IMR-90 (cell line): ENCODE results near the gene ARF6. TPM values are rescaled to one million over a fixed set of nuclear protein-coding genes. Genes with fewer than 3 reads are reported as not detected.
A peak's percentile ranks its signal among the peaks of the same experiment; 100 is the strongest.

Source experiments
- ATAC-seq: fragments of 200-7000 bp; cut with Tn5 transposase; 2 replicates; pipeline ENCODE4 v1.9.1; 2020; ENCODE audit warnings: low read depth, mild to moderate bottlenecking, moderate library complexity
- BruUV-seq: library from RNA; stranded (reverse); fragments of 400-500 nt; replicated peaks from 2 replicates; lab custom pipeline; 2021; lab: Mats Ljungman, UMichigan
- CTCF ChIA-PET: fragments of 300-600 bp; formaldehyde crosslinking; extraction: SDS; loops from one replicate; lab custom pipeline; 2021; ENCODE audit warnings: antibody characterized with exemption; lab: Yijun Ruan, JAX
- POLR2A ChIA-PET: fragments of 300-600 bp; sonication (Branson Sonifier 250); formaldehyde crosslinking; loops from one replicate; lab custom pipeline; 2022; ENCODE audit warnings: antibody characterized with exemption; ENCODE audit not compliant: unreplicated experiment; lab: Charles Lee
- DNase-seq: peaks from one replicate; pipeline ENCODE4 v3.0.0; 2013
- H2AFZ ChIP-seq: replicated peaks from 2 replicates; pipeline ENCODE3; 2013; ENCODE audit warnings: low read length, mild to moderate bottlenecking; ENCODE audit not compliant: poor library complexity
- H2AK5ac ChIP-seq: 2 replicates; pipeline ENCODE4 v1.6.1; 2013; ENCODE audit warnings: low read depth, low read length, inconsistent platforms
- H2AK9ac ChIP-seq: replicated peaks from 2 replicates; pipeline ENCODE3; 2013; ENCODE audit warnings: mild to moderate bottlenecking, low read depth, low read length, moderate library complexity; ENCODE audit not compliant: poor library complexity
- H2BK120ac ChIP-seq: 2 replicates; pipeline ENCODE4 v1.6.1; 2013; ENCODE audit warnings: low read depth, low read length, inconsistent platforms
- H2BK15ac ChIP-seq: 3 replicates; pipeline ENCODE4 v1.6.1; 2013; ENCODE audit warnings: low read depth, low read length, inconsistent platforms
- H2BK20ac ChIP-seq: 2 replicates; pipeline ENCODE4 v1.6.1; 2013; ENCODE audit warnings: low read depth, mild to moderate bottlenecking, inconsistent platforms, low read length, moderate library complexity
- H2BK5ac ChIP-seq: 2 replicates; pipeline ENCODE4 v1.6.1; 2013; ENCODE audit warnings: mild to moderate bottlenecking, low read depth, low read length, inconsistent platforms; ENCODE audit not compliant: poor library complexity, severe bottlenecking
- H3K14ac ChIP-seq: replicated peaks from 2 replicates; pipeline ENCODE4 v1.6.1; 2013; ENCODE audit warnings: low read depth, low read length, inconsistent platforms
- H3K18ac ChIP-seq: 2 replicates; pipeline ENCODE4 v1.6.1; 2013; ENCODE audit warnings: low read depth, low read length, control low read depth
- H3K23ac ChIP-seq: 2 replicates; pipeline ENCODE4 v1.6.1; 2013; ENCODE audit warnings: low read depth, low read length, inconsistent platforms
- H3K27ac ChIP-seq: 2 replicates; pipeline ENCODE4 v1.5.1; 2013; ENCODE audit warnings: mild to moderate bottlenecking, control low read depth, low read length; ENCODE audit not compliant: insufficient read depth
- H3K27me3 ChIP-seq: 2 replicates; pipeline ENCODE4 v1.6.1; 2013; ENCODE audit warnings: low read length; ENCODE audit not compliant: control insufficient read depth, insufficient read depth
- H3K36me3 ChIP-seq: 2 replicates; pipeline ENCODE4 v1.6.1; 2013; ENCODE audit warnings: low read length, mixed read lengths; ENCODE audit not compliant: control insufficient read depth, insufficient read depth
- H3K4ac ChIP-seq: 2 replicates; pipeline ENCODE4 v1.6.1; 2013; ENCODE audit warnings: low read depth, low read length, inconsistent platforms
- H3K4me1 ChIP-seq: 2 replicates; pipeline ENCODE4 v1.6.1; 2013; ENCODE audit warnings: low read length, mixed read lengths; ENCODE audit not compliant: control insufficient read depth, insufficient read depth
- H3K4me2 ChIP-seq: 2 replicates; pipeline ENCODE4 v1.6.1; 2013; ENCODE audit warnings: low read depth, mild to moderate bottlenecking, control low read depth, low read length, moderate library complexity
- H3K4me3 ChIP-seq: 2 replicates; pipeline ENCODE4 v1.5.1; 2013; ENCODE audit warnings: low read depth, mild to moderate bottlenecking, control low read depth, low read length, moderate library complexity; ENCODE audit not compliant: insufficient read depth
- H3K56ac ChIP-seq: 2 replicates; pipeline ENCODE4 v1.6.1; 2013; ENCODE audit warnings: low read length, inconsistent platforms; ENCODE audit not compliant: insufficient read depth; ENCODE audit errors: extremely low read depth
- H3K79me1 ChIP-seq, 2 experiments: 2 replicates each; pipeline ENCODE4 v1.6.1; 2013; ENCODE audit warnings: low read length in 2 of 2, inconsistent platforms in 1 of 2, low read depth in 1 of 2
- H3K9ac ChIP-seq: 2 replicates; pipeline ENCODE4 v1.6.1; 2013; ENCODE audit warnings: low read depth, low read length, control low read depth
- H3K9me1 ChIP-seq: 2 replicates; pipeline ENCODE4 v1.6.1; 2013; ENCODE audit warnings: low read length, inconsistent platforms; ENCODE audit not compliant: insufficient read depth
- H3K9me3 ChIP-seq: 2 replicates; pipeline ENCODE4 v1.6.1; 2013; ENCODE audit warnings: low read length; ENCODE audit not compliant: control insufficient read depth, insufficient read depth
- H4K20me1 ChIP-seq: 2 replicates; pipeline ENCODE4 v1.6.1; 2013; ENCODE audit warnings: low read length, inconsistent platforms; ENCODE audit not compliant: insufficient read depth
- H4K5ac ChIP-seq: 2 replicates; pipeline ENCODE4 v1.6.1; 2013; ENCODE audit warnings: mild to moderate bottlenecking, low read depth, low read length, control low read depth
- H4K8ac ChIP-seq, 2 experiments: 2 replicates each; pipeline ENCODE4 v1.6.1; 2013; ENCODE audit warnings: low read depth in 2 of 2, low read length in 2 of 2, control low read depth in 1 of 2, inconsistent platforms in 1 of 2
- H4K91ac ChIP-seq: 2 replicates; pipeline ENCODE4 v1.6.1; 2013; ENCODE audit warnings: low read depth, low read length, inconsistent platforms; ENCODE audit not compliant: insufficient read depth
- BHLHE40 ChIP-seq: fragments of 150-350 bp; IDR thresholded peaks from 2 replicates; pipeline ENCODE4 v1.6.1; 2016; ENCODE audit warnings: mild to moderate bottlenecking, low read depth, low read length
- CEBPB ChIP-seq: IDR thresholded peaks from 2 replicates; pipeline ENCODE4 v1.6.1; 2012; ENCODE audit warnings: low read depth, low read length, improper control_type of control experiment
- CHD1 ChIP-seq: IDR thresholded peaks from 2 replicates; pipeline ENCODE4 v1.6.1; 2012; ENCODE audit warnings: low read depth, low read length, improper control_type of control experiment
- ELK1 ChIP-seq: fragments of 150-350 bp; IDR thresholded peaks from 2 replicates; pipeline ENCODE4 v1.6.1; 2016; ENCODE audit warnings: low read depth, mild to moderate bottlenecking, low read length, moderate library complexity, borderline replicate concordance
- FOS ChIP-seq: fragments of 150-350 bp; IDR thresholded peaks from 2 replicates; pipeline ENCODE4 v1.6.1; 2016; ENCODE audit warnings: low read depth, low read length
- MAFK ChIP-seq: IDR thresholded peaks from 2 replicates; pipeline ENCODE4 v1.6.1; 2012; ENCODE audit warnings: low read depth, low read length, improper control_type of control experiment
- MAZ ChIP-seq: IDR thresholded peaks from 2 replicates; pipeline ENCODE4 v1.6.1; 2012; ENCODE audit warnings: low read depth, mild to moderate bottlenecking, low read length, improper control_type of control experiment, moderate library complexity, borderline replicate concordance
- MXI1 ChIP-seq: IDR thresholded peaks from 2 replicates; pipeline ENCODE4 v1.6.1; 2012; ENCODE audit warnings: low read depth, mild to moderate bottlenecking, low read length, moderate library complexity, borderline replicate concordance
- NFE2L2 ChIP-seq: fragments of 150-350 bp; IDR thresholded peaks from 2 replicates; pipeline ENCODE4 v1.6.1; 2016; ENCODE audit warnings: low read depth, mild to moderate bottlenecking, low read length
- POLR2A ChIP-seq: IDR thresholded peaks from 2 replicates; pipeline ENCODE4 v1.6.1; 2012; ENCODE audit warnings: mild to moderate bottlenecking, low read depth, low read length
- RAD21 ChIP-seq: IDR thresholded peaks from 2 replicates; pipeline ENCODE4 v1.6.1; 2012; ENCODE audit warnings: low read length, improper control_type of control experiment
- RCOR1 ChIP-seq: IDR thresholded peaks from 2 replicates; pipeline ENCODE4 v1.6.1; 2012; ENCODE audit warnings: mild to moderate bottlenecking, low read length, improper control_type of control experiment; ENCODE audit not compliant: insufficient replicate concordance
- RFX5 ChIP-seq: IDR thresholded peaks from 2 replicates; pipeline ENCODE4 v1.8.0; 2012; ENCODE audit warnings: low read depth, mild to moderate bottlenecking, low read length, moderate library complexity
- SMC3 ChIP-seq: fragments of 150-350 bp; IDR thresholded peaks from 2 replicates; pipeline ENCODE4 v1.6.1; 2016; ENCODE audit warnings: low read depth, mild to moderate bottlenecking, antibody characterized with exemption, low read length, moderate library complexity
- USF2 ChIP-seq: fragments of 150-350 bp; IDR thresholded peaks from 2 replicates; pipeline ENCODE4 v1.6.1; 2017; ENCODE audit warnings: mild to moderate bottlenecking, antibody characterized with exemption, low read length, low read depth
- WGBS, 2 experiments: methylation state at CpG; one replicate each; pipeline versions ENCODE4 v1.1.5 to v1.1.7; 2013; ENCODE audit warnings: missing lambda C conversion rate in 2 of 2; ENCODE audit not compliant: insufficient read length in 1 of 2; ENCODE audit errors: extremely low coverage in 2 of 2; 5-methylcytosine and 5-hydroxymethylcytosine counted together
- dilution Hi-C: fragments of 300-500 bp; cut with HindIII; formaldehyde crosslinking; loops from one replicate; pipeline ENCODE4 v1.14.3; 2018; ENCODE audit warnings: low sequenced_read_pairs; ENCODE audit not compliant: unreplicated experiment
- in situ Hi-C: fragments of 300-500 bp; cut with MboI; formaldehyde crosslinking; loops from 3 replicates; pipeline ENCODE4 v1.14.3; 2019; ENCODE audit warnings: low sequenced_read_pairs, inconsistent platforms, mixed read lengths
- intact Hi-C: fragments of 100-400 bp; cut with micrococcal nuclease; formaldehyde crosslinking; loops from 2 replicates; pipeline ENCODE4 v1.10.0; 2022
- polyA plus RNA-seq, 3 experiments: library from polyadenylated mRNA; depleted of rRNA; stranded (reverse); fragments of >200 nt; gene quantifications; 2 replicates each; pipeline ENCODE4 v1.2.3, GENCODE V29; 2012; ENCODE audit warnings: low replicate concordance in 1 of 3
- total RNA-seq: library from RNA; depleted of rRNA; stranded (reverse); fragments of >200 nt; gene quantifications from 2 replicates; pipeline ENCODE4 v1.2.3, GENCODE V29; 2012
- TF ChIP-seq, protein P1 (sequence below): conservative IDR thresholded peaks from 2 replicates; pipeline ENCODE4 v1.5.1; 2012; ENCODE audit warnings: mild to moderate bottlenecking, low read depth, low read length, improper control_type of control experiment

Gene ARF6
- total and polyA plus RNA-seq, 2 of the 4 experiments (the other 2 are of a cell fraction) = 32.1 to 40.1 TPM

- Histone ChIP-seq H3K36me3 (no peaks in the 10 kb centered on the region), H2AK5ac (no peak overlapping the region), H3K9ac (no peak overlapping the region), H3K9me1 (no peaks in the 10 kb centered on the region), H3K18ac (no peak overlapping the region), H2BK5ac (no peak overlapping the region), H4K5ac (no peak overlapping the region), H3K56ac (no peak overlapping the region), H3K27ac (no peak overlapping the region), H3K4me1 (no peaks in the 10 kb centered on the region), H2BK15ac (no peak overlapping the region), H4K20me1 (no peaks in the 10 kb centered on the region), H4K8ac (no peak overlapping the region), H2AK9ac (no peak overlapping the region), H3K27me3 (no peaks in the 10 kb centered on the region), H2BK120ac (no peak overlapping the region), H4K91ac (no peak overlapping the region), H3K4me3 (no peak overlapping the region), H2BK20ac (no peak overlapping the region), H3K9me3 (no peaks in the 10 kb centered on the region), H3K4ac (no peak overlapping the region), H3K79me1 (no peaks in the 10 kb centered on the region), H3K14ac (no peak overlapping the region), H3K4me2 (no peak overlapping the region), H2AFZ (peak overlapping the region; percentile 46), H3K23ac (no peak overlapping the region)
- in situ Hi-C loops = no loop called here
- intact Hi-C loops = no loop called here
- CTCF ChIA-PET = interaction anchor here (0.5 to 1.4 kb wide), 8 partner anchors 9 to 228 kb away, joined by 3 to 11 read pairs (median 4); no protein-coding TSS in a partner anchor
- peak; percentile 54 for DNase-seq
- BruUV-seq = no TSS peak
- dilution Hi-C loops = no loop called here
- WGBS, 2 experiments = no CpG with 5 or more reads among the region's 8 CpGs
- ATAC-seq = peak; percentile 79
- POLR2A ChIA-PET = interaction anchor here (0.5 kb wide), 1 partner anchor 13 kb away, joined by 4 read pairs; the partner anchor contains the start of gene ARF6
- TF ChIP-seq FOS = no peak
- no peak for TF ChIP-seq RCOR1
- peak; percentile 54 for TF ChIP-seq RAD21
- no peak for TF ChIP-seq BHLHE40
- no peak for TF ChIP-seq CEBPB
- peak; percentile 55 for TF ChIP-seq SMC3
- TF ChIP-seq MXI1 = no peak
- no peak for TF ChIP-seq NFE2L2
- TF ChIP-seq MAZ = no peak
- TF ChIP-seq POLR2A = no peak
- no peak for TF ChIP-seq CHD1
- TF ChIP-seq MAFK = no peak
- TF ChIP-seq ELK1 = no peak
- no peak for TF ChIP-seq USF2
- TF ChIP-seq RFX5 = no peak
- TF ChIP-seq, protein P1, sequence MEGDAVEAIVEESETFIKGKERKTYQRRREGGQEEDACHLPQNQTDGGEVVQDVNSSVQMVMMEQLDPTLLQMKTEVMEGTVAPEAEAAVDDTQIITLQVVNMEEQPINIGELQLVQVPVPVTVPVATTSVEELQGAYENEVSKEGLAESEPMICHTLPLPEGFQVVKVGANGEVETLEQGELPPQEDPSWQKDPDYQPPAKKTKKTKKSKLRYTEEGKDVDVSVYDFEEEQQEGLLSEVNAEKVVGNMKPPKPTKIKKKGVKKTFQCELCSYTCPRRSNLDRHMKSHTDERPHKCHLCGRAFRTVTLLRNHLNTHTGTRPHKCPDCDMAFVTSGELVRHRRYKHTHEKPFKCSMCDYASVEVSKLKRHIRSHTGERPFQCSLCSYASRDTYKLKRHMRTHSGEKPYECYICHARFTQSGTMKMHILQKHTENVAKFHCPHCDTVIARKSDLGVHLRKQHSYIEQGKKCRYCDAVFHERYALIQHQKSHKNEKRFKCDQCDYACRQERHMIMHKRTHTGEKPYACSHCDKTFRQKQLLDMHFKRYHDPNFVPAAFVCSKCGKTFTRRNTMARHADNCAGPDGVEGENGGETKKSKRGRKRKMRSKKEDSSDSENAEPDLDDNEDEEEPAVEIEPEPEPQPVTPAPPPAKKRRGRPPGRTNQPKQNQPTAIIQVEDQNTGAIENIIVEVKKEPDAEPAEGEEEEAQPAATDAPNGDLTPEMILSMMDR = peak; percentile 53
Measured at GRCh38 chr14:49879646-49880204, 13.2 kb upstream of the ARF6 start.
